ENCODE data around the gene LRP10.
"Not testable (repeated sequence)": the region's sequence is repeated elsewhere in the genome, so short reads cannot be mapped to it uniquely, and the experiment has no call there.

The LRP10 gene, protein sequence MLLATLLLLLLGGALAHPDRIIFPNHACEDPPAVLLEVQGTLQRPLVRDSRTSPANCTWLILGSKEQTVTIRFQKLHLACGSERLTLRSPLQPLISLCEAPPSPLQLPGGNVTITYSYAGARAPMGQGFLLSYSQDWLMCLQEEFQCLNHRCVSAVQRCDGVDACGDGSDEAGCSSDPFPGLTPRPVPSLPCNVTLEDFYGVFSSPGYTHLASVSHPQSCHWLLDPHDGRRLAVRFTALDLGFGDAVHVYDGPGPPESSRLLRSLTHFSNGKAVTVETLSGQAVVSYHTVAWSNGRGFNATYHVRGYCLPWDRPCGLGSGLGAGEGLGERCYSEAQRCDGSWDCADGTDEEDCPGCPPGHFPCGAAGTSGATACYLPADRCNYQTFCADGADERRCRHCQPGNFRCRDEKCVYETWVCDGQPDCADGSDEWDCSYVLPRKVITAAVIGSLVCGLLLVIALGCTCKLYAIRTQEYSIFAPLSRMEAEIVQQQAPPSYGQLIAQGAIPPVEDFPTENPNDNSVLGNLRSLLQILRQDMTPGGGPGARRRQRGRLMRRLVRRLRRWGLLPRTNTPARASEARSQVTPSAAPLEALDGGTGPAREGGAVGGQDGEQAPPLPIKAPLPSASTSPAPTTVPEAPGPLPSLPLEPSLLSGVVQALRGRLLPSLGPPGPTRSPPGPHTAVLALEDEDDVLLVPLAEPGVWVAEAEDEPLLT

DNA sequence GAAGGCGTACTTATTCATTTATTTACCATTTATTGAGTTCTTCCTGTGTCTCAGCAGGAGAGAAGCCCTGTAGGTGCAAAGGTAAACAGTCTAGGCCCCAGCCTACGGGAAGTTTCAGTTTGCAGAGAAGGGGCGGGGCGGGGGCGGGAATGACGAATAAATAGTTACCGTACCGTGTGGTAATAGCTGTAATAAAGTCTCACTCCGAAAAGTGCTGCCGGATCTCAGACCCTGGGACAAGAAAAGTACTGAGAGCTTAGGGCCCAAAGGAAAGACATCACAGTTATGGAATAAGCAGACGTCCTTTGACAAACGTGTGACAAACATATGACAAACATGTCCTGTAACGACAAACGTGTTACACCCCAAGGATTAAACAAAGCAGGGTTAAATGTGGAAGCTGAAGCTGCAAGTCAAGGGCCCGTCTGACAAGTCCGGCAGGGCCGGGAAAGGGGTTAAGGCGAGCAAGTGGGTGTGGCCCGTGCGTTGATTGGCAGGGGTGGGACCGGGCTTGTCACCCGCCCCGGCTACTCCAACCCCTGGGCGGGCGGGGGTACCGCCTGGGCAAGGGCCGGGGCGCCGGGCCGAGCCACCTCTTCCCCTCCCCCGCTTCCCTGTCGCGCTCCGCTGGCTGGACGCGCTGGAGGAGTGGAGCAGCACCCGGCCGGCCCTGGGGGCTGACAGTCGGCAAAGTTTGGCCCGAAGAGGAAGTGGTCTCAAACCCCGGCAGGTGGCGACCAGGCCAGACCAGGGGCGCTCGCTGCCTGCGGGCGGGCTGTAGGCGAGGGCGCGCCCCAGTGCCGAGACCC lies at the start of gene LRP10:
TSS of gene LRP10 (plus strand) at position 517 of the 809 bp plus-strand sequence. CDS start 564 bp downstream, outside the sequence.
- no peak for DNase-seq (ENCODE audit: low read depth)
- H3K4me3 ChIP-seq (ENCODE audit: low read depth, low read length), result peak within 1 kb of the TSS; percentile 90

DNA sequence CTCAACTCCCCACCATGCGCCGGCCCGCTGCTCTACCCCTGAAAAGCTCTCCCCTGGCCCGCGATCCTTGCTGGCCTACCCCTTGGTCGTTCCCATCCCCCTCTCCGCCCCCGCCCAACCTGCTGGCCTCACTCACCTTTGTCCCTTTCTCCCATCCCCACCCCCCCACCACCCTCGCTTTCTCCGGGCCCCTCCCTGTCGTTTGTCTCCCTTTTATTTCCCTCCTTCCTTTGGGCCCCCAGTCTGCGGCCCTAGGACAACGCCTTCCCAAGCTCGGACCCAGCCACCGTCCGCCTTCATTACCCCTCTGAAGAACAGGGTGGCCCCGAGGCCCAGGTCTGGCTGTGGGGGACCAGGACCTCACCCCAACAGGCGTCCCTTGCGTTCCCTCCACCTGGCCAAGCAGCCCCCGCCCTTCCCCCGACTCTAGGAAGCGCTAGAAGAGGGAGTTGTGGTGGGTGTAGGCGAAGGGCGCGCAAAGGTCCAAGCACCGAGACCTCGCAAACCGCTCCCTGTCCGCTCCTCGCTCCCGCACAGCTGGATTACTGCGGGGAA lies 49.4 kb upstream of the LRP10 start:
- peak overlapping the region; percentile 3 for H3K4me3 ChIP-seq (ENCODE audit: low read depth, low read length)
- DNase-seq (ENCODE audit: low read depth), result no peak

DNA sequence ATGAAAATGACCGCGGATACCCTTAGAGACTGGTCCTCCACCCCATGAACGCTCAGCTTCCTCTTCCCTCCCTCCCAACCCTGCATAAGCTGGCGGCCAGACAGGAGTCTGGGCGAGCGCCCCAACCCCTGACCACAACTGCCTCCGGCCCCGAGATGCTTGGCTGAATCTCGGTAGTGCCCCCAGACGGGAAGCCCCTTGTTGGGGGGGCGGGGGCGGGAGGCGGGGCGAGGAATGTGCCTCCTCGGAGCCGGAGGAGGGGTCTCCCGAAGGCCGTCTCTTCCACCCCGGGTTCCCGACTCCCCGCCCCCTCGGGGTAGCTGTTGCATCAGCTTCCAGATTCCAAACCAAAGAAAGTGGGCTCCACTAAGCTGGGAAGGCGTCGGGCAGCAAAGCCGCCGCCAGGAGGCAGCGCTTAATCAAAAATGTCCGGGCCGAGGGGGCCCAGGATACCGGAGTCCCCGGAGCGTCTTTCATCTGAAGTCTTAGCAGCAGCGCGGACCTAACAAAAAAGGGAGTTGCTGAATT lies 48.9 kb upstream of the LRP10 start:
- H3K4me3 ChIP-seq (ENCODE audit: low read depth, low read length), result peak overlapping the region; percentile 30
- DNase-seq (ENCODE audit: low read depth), result peak; percentile 58

DNA sequence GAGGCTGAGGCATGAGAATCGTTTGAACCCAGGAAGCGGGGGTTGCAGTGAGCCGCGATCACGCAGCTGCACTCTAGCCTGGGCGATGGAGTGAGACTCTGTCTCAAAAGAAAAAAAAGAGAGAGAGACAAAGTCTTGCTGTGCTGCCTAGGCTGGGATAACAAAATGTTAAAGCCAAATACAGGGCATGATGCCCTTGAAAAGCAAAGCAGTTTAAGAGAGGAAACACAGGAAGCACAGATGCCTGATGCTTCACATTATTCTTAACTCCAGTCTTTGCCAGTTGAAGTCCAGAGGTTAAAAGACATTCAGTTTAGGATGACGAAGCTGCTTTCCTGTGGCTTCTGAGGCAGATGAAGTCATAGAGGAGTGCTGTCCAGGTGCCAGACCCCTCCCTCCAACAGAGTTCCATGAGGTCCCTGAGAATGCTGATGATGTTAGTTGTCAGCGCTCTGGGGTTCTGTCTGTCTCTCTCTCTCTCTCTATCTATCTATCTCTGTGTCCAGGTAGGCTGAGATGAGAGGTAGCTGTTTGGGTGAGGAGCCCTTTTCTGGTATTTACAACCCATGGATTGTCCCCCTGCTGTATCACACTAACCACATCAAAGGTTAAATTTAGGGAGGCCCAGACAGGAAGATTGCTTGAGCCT lies 46.7 kb upstream of the LRP10 start:
- DNase-seq (ENCODE audit: low read depth), result peak; percentile 88
- no peak overlapping the region for H3K4me3 ChIP-seq (ENCODE audit: low read depth, low read length)

DNA sequence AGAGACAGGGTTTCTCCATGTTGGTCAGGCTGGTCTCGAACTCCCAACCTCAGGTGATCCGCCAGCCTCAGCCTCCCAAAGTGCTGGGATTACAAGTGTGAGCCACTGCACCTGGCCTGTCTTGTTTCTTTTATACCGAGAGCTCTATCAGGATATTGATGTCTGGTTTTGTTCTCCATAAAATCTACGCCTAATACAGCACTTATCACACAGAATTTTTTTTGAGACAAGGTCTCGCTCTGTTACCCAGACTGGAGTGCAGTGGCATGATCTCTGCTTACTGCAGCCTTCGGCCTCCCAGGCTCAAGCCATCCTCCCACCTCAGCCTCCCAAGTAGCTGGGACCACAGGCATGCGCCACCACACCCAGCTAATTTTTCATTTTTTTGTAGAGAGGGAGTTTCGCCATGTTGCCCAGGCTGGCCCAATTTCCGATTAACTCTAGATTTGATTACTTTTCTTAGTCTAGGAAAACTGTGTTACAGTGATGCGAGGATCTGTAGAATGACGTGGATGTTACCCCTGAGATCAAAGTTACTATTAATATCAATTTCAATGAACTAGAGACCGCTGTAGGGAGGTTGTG lies 42.4 kb upstream of the LRP10 start:
- peak overlapping the region; percentile 95 for H3K4me3 ChIP-seq (ENCODE audit: low read depth, low read length)
- DNase-seq (ENCODE audit: low read depth), result not testable (repeated sequence)

DNA sequence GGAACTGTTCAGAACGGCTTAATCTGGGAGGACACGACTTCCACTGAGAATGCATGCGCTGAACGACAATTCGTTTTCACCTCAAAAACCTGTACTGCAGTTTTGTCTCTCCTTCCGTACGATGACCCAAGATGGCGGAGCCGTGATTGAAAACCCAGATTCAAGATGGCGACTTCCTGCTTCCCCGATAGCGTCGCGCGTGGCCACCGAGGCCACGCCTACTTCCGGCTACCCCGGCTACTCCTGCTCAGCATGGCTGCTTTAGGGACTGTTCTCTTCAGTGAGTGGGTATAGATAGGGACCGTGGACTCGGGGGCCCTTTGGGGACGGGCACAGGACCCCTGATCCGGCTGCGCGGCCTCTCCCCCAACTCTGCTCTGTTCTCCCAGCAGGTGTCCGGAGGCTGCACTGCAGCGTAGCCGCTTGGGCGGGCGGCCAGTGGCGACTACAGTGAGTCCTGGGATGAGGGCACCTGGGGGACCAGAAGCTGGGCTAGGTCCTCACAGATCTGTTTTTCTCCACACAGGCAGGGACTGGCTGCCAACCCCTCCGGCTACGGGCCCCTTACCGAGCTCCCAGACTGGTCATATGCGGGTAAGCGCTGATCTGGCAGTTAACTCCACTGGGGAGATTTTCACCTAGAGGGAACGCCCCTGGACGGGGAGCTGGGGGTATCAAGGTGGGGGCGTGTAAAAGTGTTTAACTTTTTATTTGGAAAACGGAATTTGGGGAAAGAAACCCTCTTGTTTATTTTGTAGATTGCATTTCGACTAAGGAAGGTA lies 41.7 kb upstream of the LRP10 start, which contains the start of gene MRPL52:
TSS of gene MRPL52 (plus strand) at position 227 of the 782 bp plus-strand sequence. CDS start at position 253, 26 bp downstream.
- DNase-seq (ENCODE audit: low read depth), result no peak
- H3K4me3 ChIP-seq (ENCODE audit: low read depth, low read length), result peak within 1 kb of the TSS; percentile 95

DNA sequence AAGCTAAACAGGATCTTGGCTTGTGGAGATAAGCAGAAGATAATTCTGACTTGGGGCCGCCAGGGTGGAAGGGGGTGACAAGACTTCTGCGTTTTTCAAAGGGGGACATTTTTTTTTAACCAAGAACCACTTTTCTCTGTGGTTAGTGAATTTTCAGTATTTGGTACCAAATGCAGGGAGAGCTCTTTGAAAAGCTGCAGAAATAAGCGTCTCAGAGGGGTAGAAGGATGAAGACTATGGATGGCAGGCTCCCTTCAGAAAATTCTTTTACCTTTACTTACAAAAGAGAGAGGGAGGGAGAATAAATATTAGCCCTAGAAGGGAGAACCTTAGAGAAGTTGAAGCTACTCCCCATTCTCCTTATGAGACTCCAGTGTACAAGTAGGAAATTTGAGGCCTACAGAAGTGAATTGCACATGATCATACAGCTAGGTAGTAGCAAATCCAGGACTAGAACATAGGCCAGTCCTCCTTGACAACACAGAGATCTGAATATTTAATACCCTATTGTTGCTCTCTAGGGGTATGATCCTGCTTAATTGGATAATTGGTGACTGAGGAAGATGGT lies 41.0 kb upstream of the LRP10 start:
- no peak for DNase-seq (ENCODE audit: low read depth)
- peak overlapping the region; percentile 95 for H3K4me3 ChIP-seq (ENCODE audit: low read depth, low read length)

DNA sequence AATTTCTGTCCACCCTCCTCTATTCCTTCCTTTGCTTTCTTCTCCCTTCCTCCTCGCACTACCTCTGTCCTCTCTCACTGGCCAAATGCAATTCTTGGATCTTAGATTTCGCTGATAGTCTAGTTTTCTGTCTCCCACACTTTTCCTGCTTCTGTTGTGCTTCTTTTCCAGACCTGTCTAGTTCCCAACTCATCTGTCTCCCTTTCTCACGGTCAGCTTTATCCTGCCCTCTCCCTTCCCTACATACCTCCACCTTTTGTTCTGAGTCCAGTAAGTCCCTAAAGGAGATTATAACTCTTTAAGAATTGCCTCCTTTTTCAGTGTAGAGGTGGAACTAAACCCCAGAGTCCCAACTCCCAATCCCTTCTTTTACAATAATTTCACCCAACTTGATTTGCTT lies 36.0 kb upstream of the LRP10 start:
- no peak overlapping the region for H3K4me3 ChIP-seq (ENCODE audit: low read depth, low read length)
- no peak for DNase-seq (ENCODE audit: low read depth)

DNA sequence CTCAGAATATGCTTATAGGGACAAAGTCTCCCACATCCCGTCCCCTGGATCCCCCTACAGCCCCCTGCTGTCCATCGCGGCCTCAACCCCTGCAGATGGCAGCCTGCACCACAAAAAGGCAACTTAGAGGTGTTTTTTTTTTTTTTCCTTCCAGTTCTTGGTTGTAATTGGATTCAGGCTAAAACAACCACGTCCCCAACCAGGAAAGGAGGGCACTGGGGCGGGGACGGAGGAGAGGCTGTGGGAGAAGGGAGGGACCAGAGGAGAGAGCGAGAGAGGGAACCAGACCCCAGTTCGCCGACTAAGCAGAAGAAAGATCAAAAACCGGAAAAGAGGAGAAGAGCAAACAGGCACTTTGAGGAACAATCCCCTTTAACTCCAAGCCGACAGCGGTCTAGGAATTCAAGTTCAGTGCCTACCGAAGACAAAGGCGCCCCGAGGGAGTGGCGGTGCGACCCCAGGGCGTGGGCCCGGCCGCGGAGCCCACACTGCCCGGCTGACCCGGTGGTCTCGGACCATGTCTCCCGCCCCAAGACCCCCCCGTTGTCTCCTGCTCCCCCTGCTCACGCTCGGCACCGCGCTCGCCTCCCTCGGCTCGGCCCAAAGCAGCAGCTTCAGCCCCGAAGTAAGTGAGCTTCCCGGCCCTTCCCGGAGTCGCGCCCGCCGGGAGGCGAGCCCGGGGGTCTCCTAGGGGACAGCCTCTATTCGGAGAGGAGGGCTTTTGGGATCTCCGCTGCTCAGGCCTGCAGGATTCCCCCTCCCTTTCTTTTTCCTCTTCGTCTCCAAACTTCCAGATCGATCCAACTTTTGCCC lies 35.0 kb upstream of the LRP10 start, which contains the start of gene MMP14:
TSS of gene MMP14 (plus strand) at position 285 of the 813 bp plus-strand sequence. CDS start at position 518, 233 bp downstream.
- DNase-seq (ENCODE audit: low read depth), result peak; percentile 73

DNA sequence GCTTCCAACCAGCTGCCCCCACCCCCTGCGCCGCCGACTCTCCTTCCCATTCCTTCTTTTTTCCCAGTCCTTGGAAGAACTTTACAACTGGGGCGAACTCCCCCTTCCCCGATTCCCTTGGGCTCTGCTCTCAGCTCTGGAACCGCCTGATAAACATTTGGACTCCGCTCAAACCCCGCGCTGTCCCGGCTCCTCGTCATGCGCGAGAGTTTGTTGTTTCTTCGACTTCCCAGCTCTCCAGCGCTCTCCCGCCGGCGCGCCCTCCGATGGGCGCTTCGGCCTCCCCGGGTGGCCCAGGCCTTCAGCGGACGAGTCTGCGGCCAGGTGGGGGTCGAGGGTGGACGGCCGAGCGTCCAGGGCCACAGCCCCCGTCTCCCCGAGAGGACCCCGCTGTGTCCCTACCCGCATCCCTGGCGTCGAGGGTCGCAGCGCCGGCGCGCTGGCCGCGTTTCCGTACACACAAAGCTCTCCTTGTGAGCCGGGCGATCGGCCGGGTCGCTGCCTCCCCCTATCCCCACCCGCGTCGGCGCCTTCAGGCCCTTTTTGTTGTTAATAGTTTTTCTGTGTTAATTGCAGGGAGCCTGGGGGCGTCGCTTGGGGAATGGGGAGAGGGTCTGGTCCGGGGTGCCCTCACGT lies 34.3 kb upstream of the LRP10 start:
- H3K4me3 ChIP-seq (ENCODE audit: low read depth, low read length), result peak overlapping the region; percentile 92

More for the DNA sequence above, 35.0 kb upstream of the LRP10 start, which contains the start of gene MMP14:
- peak within 1 kb of the TSS; percentile 92 for H3K4me3 ChIP-seq (ENCODE audit: low read depth, low read length)

DNA sequence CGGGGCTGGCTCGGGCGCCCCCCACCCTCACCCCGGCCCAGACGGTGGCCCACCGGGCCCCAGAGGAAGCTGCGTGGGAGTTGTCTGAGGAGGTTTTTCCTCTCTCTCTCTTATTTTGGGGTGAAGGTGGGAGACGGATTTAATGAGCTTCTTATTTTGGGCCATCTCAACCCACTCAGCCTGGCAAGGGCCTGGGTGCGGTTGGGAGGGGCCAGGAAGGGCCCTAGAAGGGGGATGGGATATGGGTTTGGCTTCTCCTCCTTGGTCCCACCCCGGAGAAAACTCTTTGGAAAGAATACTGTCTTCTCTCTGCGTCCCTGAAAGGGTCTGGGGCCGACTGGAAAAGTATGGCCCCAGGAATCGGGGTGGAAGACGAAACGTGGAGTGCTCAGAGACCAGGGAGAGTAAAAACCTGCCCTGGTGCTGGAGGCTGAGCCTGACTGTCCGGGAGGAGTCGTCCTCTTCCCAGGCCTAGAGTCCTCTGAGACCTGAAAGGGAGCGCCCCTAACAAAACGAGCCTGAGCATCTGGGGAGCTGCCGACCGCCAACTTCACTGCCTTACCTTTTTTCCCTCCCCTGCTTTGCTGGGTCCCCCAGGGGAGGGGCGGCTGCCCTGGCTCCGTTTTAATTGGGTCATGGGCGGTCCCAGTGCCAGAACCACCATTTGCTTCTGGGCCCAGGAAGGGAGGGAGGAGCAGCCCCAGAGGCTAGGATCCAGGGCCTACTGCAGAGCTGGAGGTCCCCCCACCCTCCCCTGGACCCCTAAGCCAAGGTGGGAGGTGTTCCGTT lies 33.6 kb upstream of the LRP10 start:
- DNase-seq (ENCODE audit: low read depth), result no peak
- H3K4me3 ChIP-seq (ENCODE audit: low read depth, low read length), result peak overlapping the region; percentile 92

More for the DNA sequence above, 34.3 kb upstream of the LRP10 start:
- no peak for DNase-seq (ENCODE audit: low read depth)

DNA sequence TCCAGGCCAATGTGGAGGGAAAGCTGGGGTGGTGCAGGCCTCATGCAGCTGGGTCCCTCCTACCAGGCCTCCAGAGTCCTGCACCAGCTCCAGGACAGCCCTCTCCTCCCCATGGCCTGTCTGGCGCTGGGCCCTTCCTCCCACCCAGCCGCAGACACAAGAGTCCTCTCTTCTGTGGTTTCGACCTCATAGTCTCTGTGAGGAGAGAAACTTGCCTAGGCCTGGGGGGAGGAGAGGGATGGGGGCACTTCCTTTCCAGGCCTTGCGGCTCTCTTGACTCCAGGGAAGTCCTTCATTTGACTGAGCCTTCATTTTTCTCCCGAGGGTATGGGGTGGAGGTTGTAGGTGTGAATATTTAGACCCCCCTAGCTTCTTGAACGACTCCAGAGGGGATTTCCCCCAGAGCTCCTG lies 32.9 kb upstream of the LRP10 start:
- peak overlapping the region; percentile 92 for H3K4me3 ChIP-seq (ENCODE audit: low read depth, low read length)
- DNase-seq (ENCODE audit: low read depth), result no peak

DNA sequence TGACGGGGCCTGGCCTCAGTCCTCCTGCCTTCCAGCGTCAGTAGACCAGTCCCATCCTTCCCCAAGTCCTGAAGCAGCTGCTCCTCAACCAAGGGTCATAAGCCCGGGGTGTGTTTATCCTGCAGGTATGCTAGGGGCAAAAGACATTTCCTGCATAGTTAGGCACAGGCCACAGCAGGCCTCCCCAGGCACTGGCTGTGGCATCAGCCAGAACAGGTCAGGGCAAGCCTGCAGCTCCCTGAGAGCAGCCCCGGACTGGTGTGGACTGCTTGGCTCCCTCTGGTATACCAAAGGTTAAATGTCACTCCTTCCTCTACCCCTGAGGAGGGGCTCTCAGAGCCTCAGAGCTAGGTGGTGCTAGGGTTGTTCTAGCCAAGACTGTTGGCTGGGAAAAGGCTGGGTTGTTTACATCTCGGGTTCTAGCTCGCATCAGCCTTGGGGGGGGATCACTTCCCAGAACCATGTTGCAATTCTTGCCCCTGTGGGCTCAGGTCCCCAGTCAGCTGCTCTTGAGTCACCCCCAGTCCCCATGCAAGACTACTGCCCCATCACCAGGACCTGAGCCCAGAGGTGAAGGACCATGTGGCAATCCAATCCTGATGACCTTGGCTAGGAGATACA lies 32.3 kb upstream of the LRP10 start:
- H3K4me3 ChIP-seq (ENCODE audit: low read depth, low read length), result peak overlapping the region; percentile 92
- DNase-seq (ENCODE audit: low read depth), result no peak

DNA sequence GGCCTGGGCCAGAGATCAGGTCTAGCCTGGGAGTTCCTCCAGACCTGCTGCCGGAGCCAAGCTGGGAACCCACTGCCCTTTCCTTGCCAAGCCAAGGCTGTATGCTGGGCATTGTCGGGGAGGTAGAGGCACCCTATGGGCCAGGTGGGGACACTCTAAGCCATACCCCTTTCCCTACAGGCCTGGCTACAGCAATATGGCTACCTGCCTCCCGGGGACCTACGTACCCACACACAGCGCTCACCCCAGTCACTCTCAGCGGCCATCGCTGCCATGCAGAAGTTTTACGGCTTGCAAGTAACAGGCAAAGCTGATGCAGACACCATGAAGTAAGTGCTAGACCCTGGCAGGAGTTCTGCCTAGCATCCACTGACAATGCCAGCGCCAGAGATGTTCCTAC lies 30.2 kb upstream of the LRP10 start:
- DNase-seq (ENCODE audit: low read depth), result no peak
- H3K4me3 ChIP-seq (ENCODE audit: low read depth, low read length), result no peak overlapping the region

DNA sequence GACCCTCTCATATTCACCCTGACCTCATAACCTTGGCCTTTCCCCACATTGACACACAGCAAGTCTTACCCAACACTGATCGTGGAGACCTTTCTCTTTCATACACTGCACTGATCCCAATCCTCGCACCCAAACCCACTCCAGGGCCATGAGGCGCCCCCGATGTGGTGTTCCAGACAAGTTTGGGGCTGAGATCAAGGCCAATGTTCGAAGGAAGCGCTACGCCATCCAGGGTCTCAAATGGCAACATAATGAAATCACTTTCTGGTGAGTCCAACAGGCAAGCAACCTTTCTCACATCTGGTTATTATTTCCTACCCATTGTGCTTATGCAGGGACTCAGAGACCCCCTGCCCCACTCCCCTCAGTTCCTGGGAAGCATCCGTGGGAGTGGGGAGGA lies 29.8 kb upstream of the LRP10 start:
- no peak overlapping the region for H3K4me3 ChIP-seq (ENCODE audit: low read depth, low read length)
- DNase-seq (ENCODE audit: low read depth), result no peak
